ENCODE data around the gene NOTUM.

The NOTUM gene

DNA sequence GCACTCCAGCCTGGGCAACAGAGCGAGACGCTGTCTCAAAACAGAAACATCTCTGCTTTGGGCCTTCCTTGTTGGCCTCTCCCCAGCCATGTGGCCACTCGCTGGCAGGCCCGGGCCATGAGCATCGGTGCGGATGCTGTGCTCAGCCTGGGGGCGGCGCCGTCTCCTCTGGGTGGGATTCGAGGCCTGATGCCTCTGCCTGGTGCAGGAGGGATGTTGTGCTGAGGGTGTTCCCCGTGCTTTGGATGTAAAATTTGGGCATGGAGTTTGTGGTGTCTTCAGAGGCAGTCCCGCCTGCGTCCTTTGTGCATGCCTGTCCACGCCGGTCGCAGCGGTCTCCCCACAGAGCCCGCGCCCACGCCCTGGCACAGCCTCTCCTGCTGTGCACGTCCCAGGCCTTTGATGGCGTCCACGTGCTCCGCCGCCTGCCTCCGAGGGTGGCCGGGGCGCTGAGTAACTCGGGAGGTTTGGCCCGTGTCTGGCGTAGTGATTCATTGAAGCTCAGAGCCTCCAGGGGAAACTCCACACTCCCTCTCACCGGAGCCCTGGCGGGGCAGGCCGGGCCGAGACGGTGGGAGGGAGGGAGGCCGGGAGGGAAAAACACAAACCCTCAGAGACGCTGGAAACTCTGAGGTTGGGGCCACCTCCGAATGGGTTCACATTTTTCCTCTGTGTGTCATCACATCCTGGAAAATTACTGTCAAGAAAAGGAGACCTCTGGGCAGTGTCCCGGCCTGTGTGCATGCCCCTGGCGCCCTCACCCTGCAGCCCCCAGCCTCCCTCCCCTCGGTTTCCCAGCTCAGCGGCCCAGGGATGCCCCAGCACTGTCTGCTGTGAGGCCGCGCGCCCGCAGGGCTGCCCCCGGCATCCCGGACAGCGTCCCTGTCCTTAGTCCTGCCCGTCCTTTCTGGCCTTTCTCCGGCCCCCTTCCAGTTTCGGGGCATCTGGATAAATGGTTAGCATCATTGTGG is 42.7 kb upstream of the NOTUM start:
- Histone ChIP-seq H3K4me3 (ENCODE audit: low read depth in 1 of 2, low read length in 2 of 2) (no peak overlapping the region), H3K4me1 (ENCODE audit: control insufficient read depth in 1 of 2, insufficient read depth in 2 of 2, low read length in 2 of 2) (peaks cover 0 to 34% of the 10 kb centered on the region in 2 donors), H3K27me3 (ENCODE audit: low read depth, low read length) (no peaks in the 10 kb centered on the region), H3K27ac (ENCODE audit: low read length) (no peak overlapping the region), H3K36me3 (ENCODE audit: control insufficient read depth in 1 of 2, insufficient read depth in 2 of 2, low read length in 2 of 2) (peaks cover 0 to 3% of the 10 kb centered on the region in 2 donors), H3K9me3 (ENCODE audit: control insufficient read depth in 1 of 2, low read length in 2 of 2) (no peaks in the 10 kb centered on the region)

GRCh38 chr17:82001571-82002056 is 40.6 kb upstream of the NOTUM start:
- H3K4me1 ChIP-seq (ENCODE audit: control insufficient read depth in 1 of 2, insufficient read depth in 2 of 2, low read length in 2 of 2), result peaks cover 0 to 30% of the 10 kb centered on the region in 2 donors
- H3K27me3 ChIP-seq (ENCODE audit: low read depth, low read length), result no peaks in the 10 kb centered on the region

GRCh38 chr17:82000803-82001570 is 40.0 kb upstream of the NOTUM start:
- H3K4me1 ChIP-seq (ENCODE audit: control insufficient read depth in 1 of 2, insufficient read depth in 2 of 2, low read length in 2 of 2), result peaks cover 0 to 23% of the 10 kb centered on the region in 2 donors
- no peaks in the 10 kb centered on the region for H3K27me3 ChIP-seq (ENCODE audit: low read depth, low read length)
- H3K27ac ChIP-seq (ENCODE audit: low read length), result no peak overlapping the region
- H3K9me3 ChIP-seq (ENCODE audit: control insufficient read depth in 1 of 2, low read length in 2 of 2), result no peaks in the 10 kb centered on the region
- no peak overlapping the region for H3K4me3 ChIP-seq (ENCODE audit: low read depth in 1 of 2, low read length in 2 of 2)
- H3K36me3 ChIP-seq (ENCODE audit: control insufficient read depth in 1 of 2, insufficient read depth in 2 of 2, low read length in 2 of 2), result peaks cover 0 to 9% of the 10 kb centered on the region in 2 donors

More at GRCh38 chr17:82001571-82002056, 40.6 kb upstream of the NOTUM start:
- Histone ChIP-seq H3K36me3 (ENCODE audit: control insufficient read depth in 1 of 2, insufficient read depth in 2 of 2, low read length in 2 of 2) (peaks cover 0 to 2% of the 10 kb centered on the region in 2 donors), H3K4me3 (ENCODE audit: low read depth in 1 of 2, low read length in 2 of 2) (no peak overlapping the region), H3K27ac (ENCODE audit: low read length) (no peak overlapping the region), H3K9me3 (ENCODE audit: control insufficient read depth in 1 of 2, low read length in 2 of 2) (no peaks in the 10 kb centered on the region)

DNA sequence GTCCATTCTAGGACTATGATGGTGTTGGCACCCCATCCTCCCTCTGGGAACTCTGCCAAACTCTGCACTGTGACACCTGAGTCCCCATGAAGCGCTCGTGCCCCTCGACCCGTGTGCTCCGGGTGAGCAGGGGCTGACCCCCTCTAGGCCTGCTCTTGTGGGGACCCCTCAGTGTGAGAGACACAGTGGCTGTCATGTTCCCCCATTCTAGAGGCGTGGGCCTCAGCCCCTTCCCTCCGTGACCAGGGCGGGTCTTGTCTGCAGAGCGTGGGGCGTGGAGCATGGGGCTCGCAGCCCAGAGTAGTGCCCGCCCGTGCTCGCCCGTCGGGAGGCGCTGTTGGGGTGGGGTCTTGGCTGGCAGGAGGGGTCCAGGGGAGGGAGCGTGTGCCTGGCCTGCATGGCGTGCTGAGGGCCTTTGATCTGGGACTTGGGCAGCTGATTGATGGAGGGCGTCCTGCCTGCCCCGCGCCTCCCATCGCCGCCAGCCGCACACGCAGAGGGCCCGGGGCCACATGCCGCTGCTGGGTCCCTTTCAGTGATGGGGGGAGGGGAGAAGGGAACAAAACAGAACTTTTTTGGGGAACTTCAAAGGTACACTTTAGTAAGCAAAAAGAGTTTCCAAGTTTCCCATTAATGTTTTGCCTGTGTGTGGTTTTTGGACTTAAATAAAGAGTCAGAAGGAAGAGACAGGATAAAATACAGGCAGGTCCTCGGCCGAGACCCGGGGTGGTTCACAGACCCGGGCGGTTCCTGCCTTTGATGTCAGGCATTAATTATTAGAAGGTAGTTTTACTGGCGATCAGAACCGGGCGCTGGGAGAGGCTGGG is 39.2 kb upstream of the NOTUM start:
- Histone ChIP-seq H3K27me3 (ENCODE audit: low read depth, low read length) (no peaks in the 10 kb centered on the region), H3K4me1 (ENCODE audit: control insufficient read depth in 1 of 2, insufficient read depth in 2 of 2, low read length in 2 of 2) (peaks cover 0 to 18% of the 10 kb centered on the region in 2 donors), H3K27ac (ENCODE audit: low read length) (no peak overlapping the region), H3K9me3 (ENCODE audit: control insufficient read depth in 1 of 2, low read length in 2 of 2) (no peaks in the 10 kb centered on the region), H3K4me3 (ENCODE audit: low read depth in 1 of 2, low read length in 2 of 2) (no peak overlapping the region), H3K36me3 (ENCODE audit: control insufficient read depth in 1 of 2, insufficient read depth in 2 of 2, low read length in 2 of 2) (peaks cover 0 to 10% of the 10 kb centered on the region in 2 donors)

GRCh38 chr17:81999587-81999975 is 38.6 kb upstream of the NOTUM start:
- Histone ChIP-seq H3K4me1 (ENCODE audit: control insufficient read depth in 1 of 2, insufficient read depth in 2 of 2, low read length in 2 of 2) (peaks cover 0 to 17% of the 10 kb centered on the region in 2 donors), H3K27me3 (ENCODE audit: low read depth, low read length) (no peaks in the 10 kb centered on the region), H3K4me3 (ENCODE audit: low read depth in 1 of 2, low read length in 2 of 2) (no peak overlapping the region), H3K9me3 (ENCODE audit: control insufficient read depth in 1 of 2, low read length in 2 of 2) (no peaks in the 10 kb centered on the region), H3K27ac (ENCODE audit: low read length) (no peak overlapping the region), H3K36me3 (ENCODE audit: control insufficient read depth in 1 of 2, insufficient read depth in 2 of 2, low read length in 2 of 2) (peaks cover 0 to 10% of the 10 kb centered on the region in 2 donors)

DNA sequence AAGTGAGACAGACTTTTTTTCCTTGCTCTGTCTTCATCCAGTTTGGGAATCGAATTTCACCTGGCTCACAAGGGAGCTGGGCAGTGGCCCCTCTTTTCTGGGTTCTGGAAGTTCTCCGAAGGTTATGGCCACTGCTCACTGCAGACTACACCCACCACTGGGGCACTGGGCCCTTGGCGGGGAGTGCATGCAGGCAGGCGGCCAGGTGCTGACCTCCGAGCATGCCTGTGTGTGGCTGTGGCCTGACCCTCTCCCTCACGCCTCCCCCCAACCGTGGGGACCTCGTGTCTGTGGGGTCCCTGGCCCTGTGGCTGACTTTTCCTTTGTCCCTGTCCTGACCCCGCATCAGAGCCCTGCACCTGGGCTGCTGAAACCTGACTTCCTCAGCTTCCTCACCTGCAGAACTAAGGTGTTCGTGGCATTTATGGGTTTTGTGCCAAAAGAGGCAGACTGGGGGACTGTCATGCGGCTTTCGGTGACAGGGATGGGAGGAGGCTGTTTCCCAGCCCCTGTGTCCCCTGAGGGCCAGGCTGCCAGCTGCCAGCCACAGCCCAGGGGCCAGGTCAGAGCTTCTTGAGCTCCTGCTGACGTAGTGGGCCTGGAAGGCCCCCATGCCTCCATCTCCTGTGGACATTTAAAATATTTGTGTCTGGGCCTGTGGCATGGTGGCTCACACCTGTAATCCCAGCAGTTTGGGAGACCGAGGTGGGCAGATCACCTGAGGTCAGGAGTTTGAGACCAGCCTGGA is 37.9 kb upstream of the NOTUM start:
- Histone ChIP-seq H3K27me3 (ENCODE audit: low read depth, low read length) (no peaks in the 10 kb centered on the region), H3K9me3 (ENCODE audit: control insufficient read depth in 1 of 2, low read length in 2 of 2) (no peaks in the 10 kb centered on the region), H3K4me3 (ENCODE audit: low read depth in 1 of 2, low read length in 2 of 2) (no peak overlapping the region), H3K4me1 (ENCODE audit: control insufficient read depth in 1 of 2, insufficient read depth in 2 of 2, low read length in 2 of 2) (peaks cover 0 to 10% of the 10 kb centered on the region in 2 donors), H3K27ac (ENCODE audit: low read length) (no peak overlapping the region), H3K36me3 (ENCODE audit: control insufficient read depth in 1 of 2, insufficient read depth in 2 of 2, low read length in 2 of 2) (peaks cover 0 to 10% of the 10 kb centered on the region in 2 donors)

DNA sequence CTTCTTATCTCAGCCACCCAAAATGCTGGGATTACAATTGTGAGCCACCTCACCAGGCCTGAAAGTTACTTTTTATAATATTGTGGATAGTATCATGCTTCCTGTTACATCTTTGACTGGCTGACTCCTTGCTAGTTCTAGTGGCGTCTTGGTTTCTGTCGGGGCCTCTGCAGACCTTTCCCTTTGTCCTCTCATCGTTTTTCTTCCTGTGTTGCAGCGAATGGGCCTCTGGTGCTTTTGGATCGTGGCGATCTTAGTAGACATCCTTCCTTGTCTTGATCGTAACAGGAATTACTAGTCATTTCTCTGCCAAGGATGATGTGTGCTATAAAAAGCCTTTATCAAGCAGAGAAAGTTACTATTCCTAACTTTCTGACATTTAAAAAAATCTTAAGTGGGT is 37.2 kb upstream of the NOTUM start:
- peaks cover 0 to 14% of the 10 kb centered on the region in 2 donors for H3K36me3 ChIP-seq (ENCODE audit: control insufficient read depth in 1 of 2, insufficient read depth in 2 of 2, low read length in 2 of 2)
- no peak overlapping the region for H3K4me3 ChIP-seq (ENCODE audit: low read depth in 1 of 2, low read length in 2 of 2)
- no peaks in the 10 kb centered on the region for H3K9me3 ChIP-seq (ENCODE audit: control insufficient read depth in 1 of 2, low read length in 2 of 2)
- H3K27me3 ChIP-seq (ENCODE audit: low read depth, low read length), result no peaks in the 10 kb centered on the region
- H3K27ac ChIP-seq (ENCODE audit: low read length), result no peak overlapping the region
- peaks cover 0 to 4% of the 10 kb centered on the region in 2 donors for H3K4me1 ChIP-seq (ENCODE audit: control insufficient read depth in 1 of 2, insufficient read depth in 2 of 2, low read length in 2 of 2)

DNA sequence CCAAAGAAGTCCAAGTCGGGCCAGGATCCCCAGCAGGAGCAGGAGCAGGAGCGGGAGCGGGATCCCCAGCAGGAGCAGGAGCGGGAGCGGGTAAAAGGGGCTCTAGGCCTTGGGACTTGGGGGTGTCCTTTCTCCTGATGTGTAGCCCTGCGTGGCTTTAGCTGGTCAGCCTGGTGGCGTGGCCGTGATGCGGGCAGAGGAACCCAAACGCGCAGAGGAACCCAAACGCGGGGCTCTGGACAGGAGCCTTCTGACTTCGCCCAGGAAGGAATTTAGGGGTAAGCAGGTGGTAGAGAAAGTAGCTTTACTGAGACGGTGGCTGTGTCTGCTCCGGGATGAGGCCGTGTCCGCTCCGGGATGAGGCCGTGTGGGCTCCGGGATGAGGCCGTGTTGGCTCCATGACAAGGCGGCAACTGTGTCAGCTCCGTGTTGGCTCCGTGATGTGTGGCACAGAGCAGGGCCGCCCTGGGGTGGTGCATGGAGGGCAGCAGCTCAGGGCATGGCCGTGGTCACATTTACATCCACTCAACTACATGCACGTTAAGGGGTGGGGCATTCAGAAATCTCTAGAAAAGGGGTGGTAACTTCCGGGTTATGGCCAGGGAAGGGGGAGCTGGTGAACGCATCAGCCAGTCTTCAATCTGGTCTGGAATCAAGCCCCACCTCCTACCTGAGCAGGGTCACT is 35.9 kb upstream of the NOTUM start:
- Histone ChIP-seq H3K27me3 (ENCODE audit: low read depth, low read length) (no peaks in the 10 kb centered on the region), H3K4me3 (ENCODE audit: low read depth in 1 of 2, low read length in 2 of 2) (no peak overlapping the region), H3K27ac (ENCODE audit: low read length) (no peak overlapping the region), H3K4me1 (ENCODE audit: control insufficient read depth in 1 of 2, insufficient read depth in 2 of 2, low read length in 2 of 2) (peaks cover 0 to 5% of the 10 kb centered on the region in 2 donors), H3K9me3 (ENCODE audit: control insufficient read depth in 1 of 2, low read length in 2 of 2) (no peaks in the 10 kb centered on the region), H3K36me3 (ENCODE audit: control insufficient read depth in 1 of 2, insufficient read depth in 2 of 2, low read length in 2 of 2) (peaks cover 0 to 14% of the 10 kb centered on the region in 2 donors)

- Histone ChIP-seq H3K4me1 (ENCODE audit: control insufficient read depth in 1 of 2, insufficient read depth in 2 of 2, low read length in 2 of 2) (peaks cover 0 to 11% of the 10 kb centered on the region in 2 donors), H3K27ac (ENCODE audit: low read length) (no peak overlapping the region)
Measured at GRCh38 chr17:81996232-81996756, 35.3 kb upstream of the NOTUM start.

More at GRCh38 chr17:81996232-81996756, 35.3 kb upstream of the NOTUM start:
- H3K9me3 ChIP-seq (ENCODE audit: control insufficient read depth in 1 of 2, low read length in 2 of 2), result no peaks in the 10 kb centered on the region
- H3K4me3 ChIP-seq (ENCODE audit: low read depth in 1 of 2, low read length in 2 of 2), result no peak overlapping the region
- H3K36me3 ChIP-seq (ENCODE audit: control insufficient read depth in 1 of 2, insufficient read depth in 2 of 2, low read length in 2 of 2), result peaks cover 0 to 14% of the 10 kb centered on the region in 2 donors
- H3K27me3 ChIP-seq (ENCODE audit: low read depth, low read length), result no peaks in the 10 kb centered on the region
